ENCODE results near the gene RAPGEF6.

The RAPGEF6 gene

DNA sequence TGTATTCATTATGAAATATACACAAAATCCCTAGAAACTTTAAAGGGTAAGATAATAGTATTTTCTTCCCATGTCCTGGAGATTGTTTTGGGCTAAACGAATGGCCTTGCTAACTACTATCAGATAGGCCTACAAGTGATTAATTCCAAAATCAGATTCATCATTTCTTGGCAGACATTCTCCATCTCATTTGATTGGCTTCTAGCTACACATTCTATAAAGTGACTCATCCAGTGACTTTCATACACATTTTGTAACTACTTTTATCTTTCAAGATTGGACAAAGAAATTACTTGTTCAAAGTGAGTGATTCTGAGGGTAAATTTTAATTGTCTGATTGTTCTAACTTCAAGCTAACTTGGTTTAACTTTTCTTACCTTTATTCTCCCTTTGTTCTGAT, 93.3 kb downstream of the RAPGEF6 start:
- in situ Hi-C loops (cut with HindIII; ENCODE audit: low sequenced_read_pairs): no loop called here
- no peak for DNase-seq (ENCODE audit: low read depth)
- H3K4me3 ChIP-seq (ENCODE audit: low read depth, low read length): no peak overlapping the region
- TF ChIP-seq, protein P1, sequence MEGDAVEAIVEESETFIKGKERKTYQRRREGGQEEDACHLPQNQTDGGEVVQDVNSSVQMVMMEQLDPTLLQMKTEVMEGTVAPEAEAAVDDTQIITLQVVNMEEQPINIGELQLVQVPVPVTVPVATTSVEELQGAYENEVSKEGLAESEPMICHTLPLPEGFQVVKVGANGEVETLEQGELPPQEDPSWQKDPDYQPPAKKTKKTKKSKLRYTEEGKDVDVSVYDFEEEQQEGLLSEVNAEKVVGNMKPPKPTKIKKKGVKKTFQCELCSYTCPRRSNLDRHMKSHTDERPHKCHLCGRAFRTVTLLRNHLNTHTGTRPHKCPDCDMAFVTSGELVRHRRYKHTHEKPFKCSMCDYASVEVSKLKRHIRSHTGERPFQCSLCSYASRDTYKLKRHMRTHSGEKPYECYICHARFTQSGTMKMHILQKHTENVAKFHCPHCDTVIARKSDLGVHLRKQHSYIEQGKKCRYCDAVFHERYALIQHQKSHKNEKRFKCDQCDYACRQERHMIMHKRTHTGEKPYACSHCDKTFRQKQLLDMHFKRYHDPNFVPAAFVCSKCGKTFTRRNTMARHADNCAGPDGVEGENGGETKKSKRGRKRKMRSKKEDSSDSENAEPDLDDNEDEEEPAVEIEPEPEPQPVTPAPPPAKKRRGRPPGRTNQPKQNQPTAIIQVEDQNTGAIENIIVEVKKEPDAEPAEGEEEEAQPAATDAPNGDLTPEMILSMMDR (IDR thresholded peaks at IDR 0.05; ENCODE audit: low read depth, low read length, missing control alignments): no peak

DNA sequence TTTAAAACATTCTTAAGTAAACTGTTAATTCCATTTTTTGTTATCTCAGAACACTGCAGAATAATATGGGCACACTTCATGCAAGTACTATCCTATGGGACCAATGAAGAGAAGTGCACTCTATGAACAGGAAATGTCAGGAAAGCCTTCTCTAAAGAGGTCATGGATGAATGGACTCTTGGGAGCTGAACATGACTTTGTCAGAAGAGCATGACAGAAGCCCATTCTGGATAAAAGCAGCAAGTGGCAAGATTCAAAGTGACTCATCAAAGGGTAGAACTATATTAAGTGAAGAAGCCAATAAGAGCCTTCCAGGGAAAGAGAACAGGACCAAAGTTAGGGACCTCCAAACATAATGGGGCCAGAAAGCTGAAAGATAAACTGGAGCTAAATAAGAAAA, 94.0 kb downstream of the RAPGEF6 start:
- DNase-seq (ENCODE audit: low read depth): no peak

DNA sequence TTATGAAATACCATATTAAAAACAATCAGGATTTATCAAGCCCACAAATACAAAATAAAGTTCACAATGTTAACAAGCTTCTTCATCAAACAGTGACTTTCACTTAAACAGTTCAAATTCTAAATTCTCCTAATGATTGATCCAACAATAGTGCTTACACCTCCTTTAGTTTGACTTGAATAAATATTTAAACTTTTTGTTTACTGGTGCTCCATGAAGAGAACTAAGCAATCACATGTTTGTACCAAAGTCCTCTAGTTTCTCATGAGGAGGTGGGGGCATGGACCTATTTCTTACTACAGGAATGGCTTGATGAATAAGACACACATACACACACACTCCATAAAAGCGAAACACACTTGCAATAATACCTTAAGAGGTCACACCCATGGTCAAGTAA, 95.8 kb downstream of the RAPGEF6 start:
- TF ChIP-seq, protein P1 (IDR thresholded peaks at IDR 0.05; ENCODE audit: low read depth, low read length, missing control alignments): no peak
- no peak overlapping the region for H3K4me3 ChIP-seq (ENCODE audit: low read depth, low read length)
- in situ Hi-C loops (cut with HindIII; ENCODE audit: low sequenced_read_pairs): no loop called here
- no peak for DNase-seq (ENCODE audit: low read depth)

More for the DNA sequence above, 94.0 kb downstream of the RAPGEF6 start:
- TF ChIP-seq, protein P1 (IDR thresholded peaks at IDR 0.05; ENCODE audit: low read depth, low read length, missing control alignments): no peak
- no peak overlapping the region for H3K4me3 ChIP-seq (ENCODE audit: low read depth, low read length)
- in situ Hi-C loops (cut with HindIII; ENCODE audit: low sequenced_read_pairs): no loop called here

DNA sequence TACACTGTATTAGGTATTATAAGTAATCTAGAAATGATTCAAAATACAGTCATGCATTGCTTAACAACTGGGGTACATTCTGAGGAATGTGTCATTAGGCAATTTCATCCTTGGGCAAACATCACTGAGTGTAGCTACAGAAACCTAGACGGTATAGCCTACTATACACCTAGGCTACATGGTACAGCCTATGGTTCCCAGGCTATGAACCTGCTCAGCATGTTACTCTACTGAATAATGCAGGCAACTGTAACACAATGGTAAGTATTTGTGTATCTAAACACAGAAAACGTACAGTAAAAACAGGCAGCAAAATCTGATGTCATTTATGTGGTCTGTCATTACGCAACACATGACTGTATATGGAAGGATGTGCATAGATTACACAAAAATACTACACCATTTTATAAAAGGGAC, 96.8 kb downstream of the RAPGEF6 start:
- DNase-seq (ENCODE audit: low read depth): no peak
- in situ Hi-C loops (cut with HindIII; ENCODE audit: low sequenced_read_pairs): no loop called here
- H3K4me3 ChIP-seq (ENCODE audit: low read depth, low read length): no peak overlapping the region
- TF ChIP-seq, protein P1 (IDR thresholded peaks at IDR 0.05; ENCODE audit: low read depth, low read length, missing control alignments): no peak

DNA sequence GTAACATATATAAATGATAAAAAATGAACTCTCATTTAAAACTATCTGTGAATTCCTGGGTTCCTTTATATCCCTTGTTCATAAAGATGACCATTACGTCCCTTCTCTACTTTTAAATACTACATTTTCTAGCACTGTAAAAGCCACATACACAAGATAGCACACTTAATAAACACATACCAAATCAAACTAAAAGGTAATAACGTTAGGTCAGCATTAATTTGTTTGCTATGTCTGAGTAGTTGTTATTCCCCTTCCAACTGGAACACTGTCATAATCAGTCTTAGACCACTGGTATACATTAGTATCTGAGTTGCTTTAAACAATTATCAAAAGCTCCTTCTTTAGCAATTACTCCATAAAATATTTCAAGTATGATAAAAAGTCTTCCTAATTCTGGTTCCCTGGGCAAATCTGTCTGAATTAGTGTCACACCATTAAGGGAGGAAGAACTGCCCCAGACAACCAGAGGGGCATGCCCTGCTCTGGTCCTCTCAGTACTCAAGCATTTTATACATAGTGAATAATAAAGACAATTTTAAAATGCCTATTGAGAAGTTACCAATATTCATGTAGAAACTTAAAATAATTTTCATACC, 98.1 kb downstream of the RAPGEF6 start:
- no peak for DNase-seq (ENCODE audit: low read depth)
- no peak overlapping the region for H3K4me3 ChIP-seq (ENCODE audit: low read depth, low read length)
- in situ Hi-C loops (cut with HindIII; ENCODE audit: low sequenced_read_pairs): no loop called here
- TF ChIP-seq, protein P1 (IDR thresholded peaks at IDR 0.05; ENCODE audit: low read depth, low read length, missing control alignments): no peak

DNA sequence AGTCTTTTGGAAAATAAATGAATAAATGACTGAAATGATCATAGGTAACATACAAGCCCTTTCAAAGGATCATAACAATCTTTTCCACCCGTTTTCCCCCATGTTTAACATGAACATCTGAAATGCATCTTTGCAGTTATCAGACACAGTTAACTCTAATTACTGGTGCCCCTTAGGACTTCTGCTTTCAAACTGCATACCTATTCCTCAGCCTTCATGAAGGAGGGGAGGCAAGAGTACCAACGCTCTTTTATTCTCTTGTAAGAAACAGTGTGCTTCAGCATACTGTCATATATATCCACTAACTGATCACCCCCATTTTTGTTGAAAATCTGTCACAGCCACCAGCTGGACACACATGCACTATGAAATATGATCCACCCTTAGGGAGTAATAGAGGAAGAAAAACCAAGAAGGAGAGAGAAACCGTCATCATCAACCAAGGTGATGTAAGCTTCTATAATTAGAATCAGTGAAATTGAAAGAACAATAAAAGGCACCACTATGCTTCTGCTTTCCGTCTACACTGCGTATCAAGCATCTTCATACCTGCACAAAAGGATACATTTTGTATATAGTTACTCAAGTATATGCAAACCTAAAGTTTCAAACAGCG, 98.7 kb downstream of the RAPGEF6 start:
- in situ Hi-C loops (cut with HindIII; ENCODE audit: low sequenced_read_pairs): no loop called here
- TF ChIP-seq, protein P1 (IDR thresholded peaks at IDR 0.05; ENCODE audit: low read depth, low read length, missing control alignments): no peak
- no peak for DNase-seq (ENCODE audit: low read depth)
- H3K4me3 ChIP-seq (ENCODE audit: low read depth, low read length): no peak overlapping the region
